Activated T-helper 17 cell treated with anti-CD3 and anti-CD28 coated beads, Interleukin-2, amount 50 U/mL, for 72 hours (primary cell): ENCODE results near the gene HCN3. TPM values are rescaled to one million over a fixed set of nuclear protein-coding genes. Genes with fewer than 3 reads are reported as not detected.

Experiments
- ATAC-seq: fragments of 150-1000 bp; cut with Tn5 transposase; replicated peaks from 2 replicates; pipeline ENCODE4 v1.10.0; 2021; ENCODE audit warnings: mild to moderate bottlenecking, moderate library complexity
- H3K27ac Mint-ChIP-seq: one replicate; pipeline ENCODE4 v1.8.0; 2022; ENCODE audit warnings: mixed read lengths
- H3K27me3 Mint-ChIP-seq: one replicate; pipeline ENCODE4 v1.8.0; 2022; ENCODE audit warnings: mixed read lengths
- H3K36me3 Mint-ChIP-seq: one replicate; pipeline ENCODE4 v1.8.0; 2022; ENCODE audit warnings: low read depth, mild to moderate bottlenecking, mixed read lengths
- H3K4me1 Mint-ChIP-seq: one replicate; pipeline ENCODE4 v1.8.0; 2022; ENCODE audit warnings: mixed read lengths
- H3K4me3 Mint-ChIP-seq: one replicate; pipeline ENCODE4 v1.8.0; 2022; ENCODE audit warnings: mild to moderate bottlenecking, mixed read lengths
- H3K9me3 Mint-ChIP-seq: one replicate; pipeline ENCODE4 v1.8.0; 2022; ENCODE audit warnings: mixed read lengths
- total RNA-seq, 2 donors: library from RNA; stranded (reverse); gene quantifications; one replicate each; pipeline ENCODE4 v1.2.3, GENCODE V29; 2022

Gene HCN3
- total RNA-seq, 2 donors from 2014 or later: 4.1 to 6.0 TPM

- Mint-ChIP-seq H3K36me3 (peaks cover 16% of the 10 kb centered on the region), H3K4me3 (no peak overlapping the region), H3K9me3 (no peaks in the 10 kb centered on the region), H3K4me1 (no peaks in the 10 kb centered on the region), H3K27ac (peak overlapping the region; percentile 65), H3K27me3 (no peaks in the 10 kb centered on the region)
- no peak for ATAC-seq
Measured at GRCh38 chr1:155304558-155305063, 27.3 kb downstream of the HCN3 start.

- no peak for ATAC-seq
- Mint-ChIP-seq H3K4me1 (peaks cover 5% of the 10 kb centered on the region), H3K36me3 (peaks cover 29% of the 10 kb centered on the region), H3K27me3 (no peaks in the 10 kb centered on the region), H3K4me3 (no peak overlapping the region), H3K27ac (no peak overlapping the region), H3K9me3 (no peaks in the 10 kb centered on the region)
Measured at GRCh38 chr1:155305881-155306391, 28.7 kb downstream of the HCN3 start.

- Mint-ChIP-seq H3K27ac (peak overlapping the region; percentile 98), H3K9me3 (no peaks in the 10 kb centered on the region), H3K4me1 (peaks cover 14% of the 10 kb centered on the region), H3K36me3 (peaks cover 43% of the 10 kb centered on the region), H3K27me3 (no peaks in the 10 kb centered on the region), H3K4me3 (peak overlapping the region; percentile 97)
- ATAC-seq: no peak
Measured at GRCh38 chr1:155307247-155307740, 30.0 kb downstream of the HCN3 start.

- Mint-ChIP-seq H3K9me3 (no peaks in the 10 kb centered on the region), H3K27me3 (no peaks in the 10 kb centered on the region), H3K4me1 (peaks cover 16% of the 10 kb centered on the region), H3K4me3 (peak within 1 kb of the TSS; percentile 97), H3K36me3 (peaks cover 57% of the 10 kb centered on the region), H3K27ac (peak within 1 kb of the TSS; percentile 98)
- ATAC-seq: peak; percentile 98
Measured at GRCh38 chr1:155308493-155309422, 31.5 kb downstream of the HCN3 start, which contains the start of gene FDPS. TSS of gene FDPS (plus strand) at chr1:155308866. CDS start at chr1:155309790, 924 bp downstream.

GRCh38 chr1:155309423-155310021 lies 32.3 kb downstream of the HCN3 start:
- H3K4me1 Mint-ChIP-seq: peaks cover 16% of the 10 kb centered on the region
- no peak for ATAC-seq
- peaks cover 64% of the 10 kb centered on the region for H3K36me3 Mint-ChIP-seq
- peak overlapping the region; percentile 97 for H3K4me3 Mint-ChIP-seq
- no peaks in the 10 kb centered on the region for H3K27me3 Mint-ChIP-seq
- H3K27ac Mint-ChIP-seq: peak overlapping the region; percentile 98
- no peaks in the 10 kb centered on the region for H3K9me3 Mint-ChIP-seq

GRCh38 chr1:155313261-155313660 lies 36.0 kb downstream of the HCN3 start:
- no peaks in the 10 kb centered on the region for H3K27me3 Mint-ChIP-seq
- H3K4me1 Mint-ChIP-seq: peaks cover 16% of the 10 kb centered on the region
- H3K9me3 Mint-ChIP-seq: no peaks in the 10 kb centered on the region
- peaks cover 95% of the 10 kb centered on the region for H3K36me3 Mint-ChIP-seq
- no peak overlapping the region for H3K4me3 Mint-ChIP-seq
- no peak overlapping the region for H3K27ac Mint-ChIP-seq
- ATAC-seq: no peak

GRCh38 chr1:155316922-155317321 lies 39.7 kb downstream of the HCN3 start:
- no peak overlapping the region for H3K4me3 Mint-ChIP-seq
- no peaks in the 10 kb centered on the region for H3K27me3 Mint-ChIP-seq
- peaks cover 82% of the 10 kb centered on the region for H3K36me3 Mint-ChIP-seq
- H3K9me3 Mint-ChIP-seq: no peaks in the 10 kb centered on the region
- no peak for ATAC-seq
- peaks cover 18% of the 10 kb centered on the region for H3K4me1 Mint-ChIP-seq
- H3K27ac Mint-ChIP-seq: no peak overlapping the region

- H3K27me3 Mint-ChIP-seq: no peaks in the 10 kb centered on the region
- no peak overlapping the region for H3K27ac Mint-ChIP-seq
- H3K9me3 Mint-ChIP-seq: no peaks in the 10 kb centered on the region
- H3K36me3 Mint-ChIP-seq: peaks cover 70% of the 10 kb centered on the region
- peaks cover 12% of the 10 kb centered on the region for H3K4me1 Mint-ChIP-seq
- H3K4me3 Mint-ChIP-seq: no peak overlapping the region
- ATAC-seq: no peak
Measured at GRCh38 chr1:155318082-155318481, 40.8 kb downstream of the HCN3 start.

GRCh38 chr1:155319536-155319935 lies 42.3 kb downstream of the HCN3 start:
- H3K4me3 Mint-ChIP-seq: peak overlapping the region; percentile 75
- no peaks in the 10 kb centered on the region for H3K9me3 Mint-ChIP-seq
- H3K4me1 Mint-ChIP-seq: peaks cover 12% of the 10 kb centered on the region
- no peak for ATAC-seq
- no peaks in the 10 kb centered on the region for H3K27me3 Mint-ChIP-seq
- H3K36me3 Mint-ChIP-seq: peaks cover 56% of the 10 kb centered on the region
- peak overlapping the region; percentile 2 for H3K27ac Mint-ChIP-seq

GRCh38 chr1:155320252-155320651 lies 43.0 kb downstream of the HCN3 start:
- peak overlapping the region; percentile 75 for H3K4me3 Mint-ChIP-seq
- no peak overlapping the region for H3K27ac Mint-ChIP-seq
- ATAC-seq: no peak
- H3K4me1 Mint-ChIP-seq: peaks cover 12% of the 10 kb centered on the region
- H3K9me3 Mint-ChIP-seq: no peaks in the 10 kb centered on the region
- H3K36me3 Mint-ChIP-seq: peaks cover 49% of the 10 kb centered on the region
- H3K27me3 Mint-ChIP-seq: no peaks in the 10 kb centered on the region

GRCh38 chr1:155320661-155321617 lies 43.7 kb downstream of the HCN3 start, which contains the start of gene RUSC1:
TSS of gene RUSC1 (plus strand) at chr1:155320894. CDS start at chr1:155321774, 880 bp downstream.
- H3K4me1 Mint-ChIP-seq: peaks cover 14% of the 10 kb centered on the region
- no peaks in the 10 kb centered on the region for H3K27me3 Mint-ChIP-seq
- H3K4me3 Mint-ChIP-seq: peak within 1 kb of the TSS; percentile 75
- peak; percentile 18 for ATAC-seq
- peaks cover 46% of the 10 kb centered on the region for H3K36me3 Mint-ChIP-seq
- no peak within 1 kb of the TSS for H3K27ac Mint-ChIP-seq
- H3K9me3 Mint-ChIP-seq: no peaks in the 10 kb centered on the region

- ATAC-seq: no peak
- Mint-ChIP-seq H3K4me3 (peak overlapping the region; percentile 75), H3K4me1 (peaks cover 19% of the 10 kb centered on the region), H3K9me3 (no peaks in the 10 kb centered on the region), H3K36me3 (peaks cover 43% of the 10 kb centered on the region), H3K27me3 (no peaks in the 10 kb centered on the region), H3K27ac (peak overlapping the region; percentile 48)
Measured at GRCh38 chr1:155321639-155322503, 44.6 kb downstream of the HCN3 start.

GRCh38 chr1:155322571-155322952 lies 45.3 kb downstream of the HCN3 start:
- peaks cover 19% of the 10 kb centered on the region for H3K4me1 Mint-ChIP-seq
- peak overlapping the region; percentile 75 for H3K4me3 Mint-ChIP-seq
- H3K27ac Mint-ChIP-seq: peak overlapping the region; percentile 48
- H3K9me3 Mint-ChIP-seq: no peaks in the 10 kb centered on the region
- no peak for ATAC-seq
- peaks cover 37% of the 10 kb centered on the region for H3K36me3 Mint-ChIP-seq
- H3K27me3 Mint-ChIP-seq: no peaks in the 10 kb centered on the region
